Peyer's patch (tissue), 4 donors: ENCODE data around the gene LRRC8E. TPM values are rescaled to one million over a fixed set of nuclear protein-coding genes. Genes with fewer than 3 reads are reported as not detected.

Experiments used
- DNase-seq, 3 donors: peaks; one replicate each; pipeline ENCODE4 v3.0.0-alpha.2; 2017 to 2019
- H3K27ac ChIP-seq, 4 donors: fragments of 200-600 bp; sonication (generic); one replicate each; pipeline ENCODE4 v1.5.1; 2016 to 2019
- H3K27me3 ChIP-seq, 2 donors: fragments of 200-600 bp; sonication (generic); one replicate each; pipeline ENCODE4 v1.5.1; 2019
- H3K36me3 ChIP-seq, 3 donors: fragments of 200-600 bp; sonication (generic); one replicate each; pipeline ENCODE4 v1.5.1; 2016 to 2019
- H3K4me1 ChIP-seq, 4 donors: fragments of 200-600 bp; sonication (generic); one replicate each; pipeline ENCODE4 v1.5.1; 2016 to 2019
- H3K4me3 ChIP-seq, 4 donors: fragments of 200-600 bp; sonication (generic); 1 replicate in 3 of 4; 2 replicates in 1 of 4; pipeline ENCODE4 v1.5.1; 2016 to 2019; ENCODE audit warnings: mild to moderate bottlenecking in 1 of 4
- H3K9me3 ChIP-seq, 4 donors: fragments of 200-600 bp; sonication (generic); one replicate each; pipeline ENCODE4 v1.5.1; 2016 to 2019; ENCODE audit warnings: mild to moderate bottlenecking in 1 of 4
- POLR2A ChIP-seq, 2 donors: fragments of 450-650 bp; IDR thresholded peaks; one replicate each; pipeline ENCODE4 v1.5.1; 2017; ENCODE audit warnings: antibody characterized with exemption in 2 of 2, mild to moderate bottlenecking in 2 of 2, moderate library complexity in 2 of 2
- total RNA-seq, 4 donors: library from RNA; depleted of rRNA; stranded (reverse); fragments of >200 nt; gene quantifications; one replicate each; pipeline ENCODE4 v1.1.0, GENCODE V29; 2016
- TF ChIP-seq, protein P1 (sequence below), 6 experiments: fragments of 450-650 bp in 4 of 6; fragments of 200-600 bp in 2 of 6; sonication (generic) in 1 of 6; IDR thresholded peaks; one replicate each; pipeline ENCODE4 v1.5.1; 2017 to 2019; ENCODE audit warnings: antibody characterized with exemption in 6 of 6, mild to moderate bottlenecking in 3 of 6, moderate library complexity in 1 of 6

Gene LRRC8E
- total RNA-seq, 4 donors from 2014 or later = 0.57 to 0.88 (median 0.80) TPM; not detected in 1

DNA sequence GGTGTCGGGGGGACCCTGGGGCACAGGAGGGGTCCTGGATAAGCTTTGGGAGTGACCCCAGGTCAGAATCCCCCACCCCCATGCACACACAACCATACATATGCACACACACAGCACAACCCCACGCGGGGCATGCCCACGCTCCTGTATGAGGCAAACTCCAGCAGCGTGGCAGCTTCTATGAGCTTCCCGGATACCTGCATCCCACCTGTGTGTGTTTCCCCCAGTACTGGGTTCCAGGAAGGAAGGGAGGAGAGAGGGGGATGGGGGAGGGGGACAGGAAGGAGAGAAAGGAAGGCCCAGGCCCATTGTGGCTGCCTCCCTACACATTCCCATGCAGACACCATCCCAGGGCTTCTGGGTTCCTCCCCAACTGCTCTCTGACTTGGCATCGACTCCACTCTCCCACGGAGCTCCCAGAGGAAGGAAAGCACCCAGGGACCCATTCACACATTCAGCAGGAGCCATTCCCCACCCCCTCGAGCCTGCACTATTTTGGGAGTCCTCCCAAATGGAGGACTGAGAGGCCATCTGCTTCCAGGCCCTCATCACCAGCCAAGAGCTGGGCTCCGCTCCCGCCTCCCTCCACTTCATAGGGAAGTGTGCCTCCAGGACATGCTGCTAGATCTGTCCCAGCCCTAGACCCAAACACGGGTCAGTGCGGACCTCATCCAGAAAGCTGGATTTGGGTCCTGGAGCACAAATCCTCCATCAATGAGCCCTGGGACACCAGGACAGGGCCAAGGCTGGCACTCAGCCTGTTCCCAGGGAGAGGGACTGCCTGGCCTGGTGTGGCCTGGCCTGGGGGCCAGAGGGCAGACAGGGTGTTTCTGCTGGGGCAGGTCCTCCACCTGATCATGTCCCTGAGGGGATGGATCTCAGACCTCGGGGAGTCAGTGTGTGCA is 27.3 kb upstream of the LRRC8E start:
- H3K27me3 ChIP-seq = no peaks in the 10 kb centered on the region

DNA sequence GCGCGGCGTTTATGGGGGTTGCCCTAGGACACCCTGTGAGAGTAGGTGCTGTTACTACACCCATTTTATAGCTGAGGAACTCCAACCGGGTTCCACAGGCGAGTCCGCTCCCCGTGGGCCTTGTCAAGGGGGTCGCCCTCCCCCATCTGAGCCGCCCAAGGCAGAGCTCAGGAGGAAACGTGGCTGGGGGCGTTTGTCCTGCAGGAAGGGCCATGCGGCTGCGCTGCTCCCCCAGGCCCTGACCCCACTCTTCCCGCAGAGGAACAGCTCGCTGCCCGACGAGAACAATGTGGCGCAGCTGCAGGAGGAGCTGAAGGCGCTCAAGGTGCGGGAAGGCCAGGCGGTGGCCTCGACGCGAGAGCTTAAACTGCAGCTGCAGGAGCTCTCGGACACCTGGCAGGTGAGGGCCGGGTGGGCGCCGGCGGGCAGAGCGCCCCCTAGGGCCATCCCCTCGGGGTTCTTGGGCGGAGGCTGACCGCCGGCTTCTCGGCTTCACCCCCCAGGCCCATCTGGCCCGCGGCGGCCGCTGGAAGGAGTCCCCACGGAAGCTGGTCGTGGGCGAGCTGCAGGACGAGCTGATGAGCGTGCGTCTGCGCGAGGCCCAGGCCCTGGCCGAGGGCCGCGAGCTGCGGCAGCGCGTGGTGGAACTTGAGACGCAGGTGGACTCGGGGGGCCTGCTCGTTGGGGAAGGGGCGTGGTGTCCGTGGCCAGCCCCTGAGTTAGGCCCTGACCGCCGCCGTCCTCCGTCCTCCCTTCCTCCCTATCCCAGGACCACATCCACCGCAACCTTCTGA is 26.5 kb upstream of the LRRC8E start:
- H3K4me3 ChIP-seq = peak overlapping the region; percentile 4 to 46 (median 35)
- no peaks in the 10 kb centered on the region for H3K36me3 ChIP-seq
- no peaks in the 10 kb centered on the region for H3K9me3 ChIP-seq
- peaks cover 0 to 23% (median 12%) of the 10 kb centered on the region in 4 donors for H3K4me1 ChIP-seq
- no peak overlapping the region for H3K27ac ChIP-seq
- peak in 1 of 3 donors; percentile 51 for DNase-seq
- no peaks in the 10 kb centered on the region for H3K27me3 ChIP-seq
- TF ChIP-seq, protein P1, sequence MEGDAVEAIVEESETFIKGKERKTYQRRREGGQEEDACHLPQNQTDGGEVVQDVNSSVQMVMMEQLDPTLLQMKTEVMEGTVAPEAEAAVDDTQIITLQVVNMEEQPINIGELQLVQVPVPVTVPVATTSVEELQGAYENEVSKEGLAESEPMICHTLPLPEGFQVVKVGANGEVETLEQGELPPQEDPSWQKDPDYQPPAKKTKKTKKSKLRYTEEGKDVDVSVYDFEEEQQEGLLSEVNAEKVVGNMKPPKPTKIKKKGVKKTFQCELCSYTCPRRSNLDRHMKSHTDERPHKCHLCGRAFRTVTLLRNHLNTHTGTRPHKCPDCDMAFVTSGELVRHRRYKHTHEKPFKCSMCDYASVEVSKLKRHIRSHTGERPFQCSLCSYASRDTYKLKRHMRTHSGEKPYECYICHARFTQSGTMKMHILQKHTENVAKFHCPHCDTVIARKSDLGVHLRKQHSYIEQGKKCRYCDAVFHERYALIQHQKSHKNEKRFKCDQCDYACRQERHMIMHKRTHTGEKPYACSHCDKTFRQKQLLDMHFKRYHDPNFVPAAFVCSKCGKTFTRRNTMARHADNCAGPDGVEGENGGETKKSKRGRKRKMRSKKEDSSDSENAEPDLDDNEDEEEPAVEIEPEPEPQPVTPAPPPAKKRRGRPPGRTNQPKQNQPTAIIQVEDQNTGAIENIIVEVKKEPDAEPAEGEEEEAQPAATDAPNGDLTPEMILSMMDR (IDR thresholded peaks at IDR 0.05) = no peak
- no peak for TF ChIP-seq POLR2A (IDR thresholded peaks at IDR 0.05)

More for the DNA sequence above, 27.3 kb upstream of the LRRC8E start:
- no peaks in the 10 kb centered on the region for H3K9me3 ChIP-seq
- no peaks in the 10 kb centered on the region for H3K36me3 ChIP-seq
- peak in 1 of 3 donors; percentile 38 for DNase-seq
- TF ChIP-seq POLR2A (IDR thresholded peaks at IDR 0.05) = no peak
- TF ChIP-seq, protein P1 (IDR thresholded peaks at IDR 0.05) = no peak
- peaks cover 0 to 23% (median 12%) of the 10 kb centered on the region in 4 donors for H3K4me1 ChIP-seq
- H3K27ac ChIP-seq = no peak overlapping the region
- no peak overlapping the region for H3K4me3 ChIP-seq

DNA sequence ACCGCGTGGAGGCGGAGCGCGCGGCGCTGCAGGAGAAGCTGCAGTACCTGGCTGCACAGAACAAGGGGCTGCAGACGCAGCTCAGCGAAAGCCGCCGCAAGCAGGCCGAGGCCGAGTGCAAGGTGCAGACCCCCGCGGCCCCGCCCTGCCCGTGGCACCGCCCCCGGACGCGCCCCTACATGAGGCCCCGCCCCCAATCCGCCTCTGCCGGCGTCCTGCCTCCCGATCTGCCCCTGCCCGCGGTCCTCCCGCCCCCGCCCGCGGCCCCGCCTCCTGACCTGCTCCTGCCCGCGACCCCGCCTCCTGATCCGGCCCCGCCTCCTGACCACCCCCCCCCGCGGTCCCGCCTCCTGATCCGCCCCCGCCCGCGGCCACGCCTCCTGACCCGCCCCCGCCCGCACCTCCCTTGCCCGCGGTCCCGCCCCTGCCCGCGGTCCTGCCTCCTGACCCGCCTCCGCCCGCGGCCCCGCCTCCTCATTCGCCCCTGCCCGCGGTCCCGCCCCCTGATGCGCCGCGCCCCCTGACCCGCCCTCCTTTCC is 25.8 kb upstream of the LRRC8E start:
- peaks cover 0 to 23% (median 12%) of the 10 kb centered on the region in 4 donors for H3K4me1 ChIP-seq
- H3K27me3 ChIP-seq = no peaks in the 10 kb centered on the region
- DNase-seq = peak; percentile 67 to 88 (median 84)
- no peaks in the 10 kb centered on the region for H3K9me3 ChIP-seq
- no peaks in the 10 kb centered on the region for H3K36me3 ChIP-seq
- H3K4me3 ChIP-seq = peak overlapping the region; percentile 4 to 46 (median 35)
- no peak overlapping the region for H3K27ac ChIP-seq
- TF ChIP-seq POLR2A (IDR thresholded peaks at IDR 0.05) = no peak
- TF ChIP-seq, protein P1 (IDR thresholded peaks at IDR 0.05) = no peak

DNA sequence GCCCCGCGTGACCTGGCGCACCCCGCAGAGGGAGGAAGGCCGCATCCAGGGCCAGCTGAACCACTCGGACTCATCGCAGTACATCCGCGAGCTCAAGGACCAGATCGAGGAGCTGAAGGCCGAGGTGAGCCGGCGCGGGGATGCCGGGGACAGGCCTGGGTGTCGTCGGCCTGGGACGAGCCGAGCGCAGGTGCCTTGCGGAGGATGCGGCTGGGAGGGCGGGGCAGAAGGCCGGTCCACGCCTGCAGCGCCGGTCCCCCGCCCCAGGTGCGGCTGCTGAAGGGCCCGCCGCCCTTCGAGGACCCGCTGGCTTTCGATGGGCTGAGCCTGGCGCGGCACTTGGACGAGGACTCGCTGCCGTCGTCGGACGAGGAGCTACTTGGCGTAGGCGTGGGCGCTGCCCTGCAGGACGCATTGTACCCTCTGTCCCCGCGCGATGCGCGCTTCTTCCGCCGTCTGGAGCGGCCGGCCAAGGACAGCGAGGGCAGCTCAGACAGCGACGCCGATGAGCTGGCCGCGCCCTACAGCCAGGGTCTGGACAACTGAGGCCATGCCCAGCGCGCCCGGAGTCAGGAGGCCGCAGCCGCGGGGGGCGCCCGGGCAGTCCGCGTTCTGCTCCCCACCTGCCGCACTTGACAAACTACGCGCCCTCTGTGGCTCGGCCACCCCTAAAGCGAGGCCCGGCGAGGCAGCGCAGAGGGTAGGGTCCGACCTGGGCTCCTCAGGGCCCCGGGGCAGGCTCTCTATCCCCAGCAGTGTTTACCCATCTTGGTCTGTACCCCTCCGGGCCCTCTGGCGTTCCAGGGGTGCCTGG is 24.9 kb upstream of the LRRC8E start:
- Histone ChIP-seq H3K36me3 (no peaks in the 10 kb centered on the region), H3K9me3 (no peaks in the 10 kb centered on the region), H3K4me1 (peaks cover 2 to 24% (median 13%) of the 10 kb centered on the region in 4 donors), H3K27me3 (no peaks in the 10 kb centered on the region), H3K27ac (no peak overlapping the region), H3K4me3 (peak overlapping the region in 2 of 4 donors; percentile 28 to 42)
- no peak for TF ChIP-seq POLR2A (IDR thresholded peaks at IDR 0.05)
- TF ChIP-seq, protein P1 (IDR thresholded peaks at IDR 0.05) = no peak
- peak in 1 of 3 donors; percentile 52 for DNase-seq
